SK-N-SH (cell line): ENCODE results near the gene MCM5. TPM values are rescaled to one million over a fixed set of nuclear protein-coding genes. Genes with fewer than 3 reads are reported as not detected.
A peak's percentile ranks its signal among the peaks of the same experiment; 100 is the strongest.

Experiments used
- CTCF ChIA-PET: fragments of 300-600, 350-600 bp; formaldehyde crosslinking; extraction: SDS; loops from one replicate; lab custom pipeline; 2021; lab: Yijun Ruan, JAX
- POLR2A ChIA-PET: fragments of 350-600 bp; sonication (Branson Sonifier 250); formaldehyde crosslinking; extraction: SDS; loops from one replicate; lab custom pipeline; 2020; ENCODE audit warnings: antibody characterized with exemption, inconsistent platforms; lab: Yijun Ruan, JAX
- DNase-seq: peaks from one replicate; pipeline ENCODE4 v3.0.0; 2012
- H2AFZ ChIP-seq: fragments of 200-600 bp; sonication (generic); 2 replicates; pipeline ENCODE4 v1.8.1; 2016; ENCODE audit warnings: antibody characterized with exemption, mild to moderate bottlenecking, low read depth
- H3F3A ChIP-seq: fragments of 200-600 bp; sonication (generic); replicated peaks from 2 replicates; pipeline ENCODE3; 2016; ENCODE audit warnings: antibody characterized with exemption, mild to moderate bottlenecking; ENCODE audit not compliant: insufficient read depth
- H3K27ac ChIP-seq, 2 experiments: fragments of 200-500 bp in 1 of 2; fragments of 200-600 bp in 1 of 2; sonication (Bioruptor generic) in 1 of 2; sonication (generic), shearing (Covaris generic) in 1 of 2; 2 replicates each; pipeline versions ENCODE4 v1.5.1 to v1.6.1; 2014 to 2016; ENCODE audit warnings: low read depth in 2 of 2, inconsistent platforms in 1 of 2, low read length in 1 of 2, mild to moderate bottlenecking in 1 of 2, mixed read lengths in 1 of 2
- H3K27me3 ChIP-seq: fragments of 200-600 bp; sonication (generic), shearing (Covaris generic); 2 replicates; pipeline ENCODE4 v1.6.1; 2016; ENCODE audit warnings: mixed run types; ENCODE audit not compliant: insufficient read depth
- H3K36me3 ChIP-seq, 2 experiments: fragments of 200-500 bp in 1 of 2; fragments of 200-600 bp in 1 of 2; sonication (Bioruptor generic) in 1 of 2; sonication (generic) in 1 of 2; replicated peaks in 1 of 2; 2 replicates each; pipeline versions ENCODE3 to v1.5.1; 2014 to 2016; ENCODE audit warnings: low read length in 1 of 2, mild to moderate bottlenecking in 1 of 2; ENCODE audit not compliant: insufficient read depth in 2 of 2, control insufficient read depth in 1 of 2
- H3K4me1 ChIP-seq, 2 experiments: fragments of 200-500 bp in 1 of 2; fragments of 200-600 bp in 1 of 2; sonication (Bioruptor generic) in 1 of 2; sonication (generic), shearing (Covaris generic) in 1 of 2; 2 replicates each; pipeline versions ENCODE4 v1.5.1 to v1.6.1; 2014 to 2016; ENCODE audit warnings: low read depth in 1 of 2, low read length in 1 of 2, mixed run types in 1 of 2; ENCODE audit not compliant: insufficient read depth in 2 of 2, control insufficient read depth in 1 of 2
- H3K4me2 ChIP-seq: fragments of 200-600 bp; sonication (generic), shearing (Covaris generic); 2 replicates; pipeline ENCODE4 v1.6.1; 2017; ENCODE audit warnings: mixed run types
- H3K4me3 ChIP-seq, 2 experiments: fragments of 200-500 bp in 1 of 2; fragments of 200-600 bp in 1 of 2; sonication (Bioruptor generic) in 1 of 2; sonication (generic), shearing (Covaris generic) in 1 of 2; 2 replicates each; pipeline versions ENCODE4 v1.5.1 to v1.8.1; 2014 to 2016; ENCODE audit warnings: low read depth in 2 of 2, inconsistent platforms in 1 of 2, low read length in 1 of 2, mild to moderate bottlenecking in 1 of 2, mixed read lengths in 1 of 2, moderate library complexity in 1 of 2
- H3K79me2 ChIP-seq: fragments of 200-600 bp; sonication (generic); 2 replicates; pipeline ENCODE4 v1.8.1; 2017; ENCODE audit warnings: mild to moderate bottlenecking; ENCODE audit not compliant: insufficient read depth
- H3K9ac ChIP-seq: fragments of 200-600 bp; sonication (generic); 2 replicates; pipeline ENCODE4 v1.6.1; 2017; ENCODE audit warnings: mixed run types
- H3K9me2 ChIP-seq: fragments of 200-600 bp; sonication (generic); 2 replicates; pipeline ENCODE4 v1.6.1; 2017; ENCODE audit warnings: mixed run types
- H3K9me3 ChIP-seq: fragments of 200-600 bp; sonication (generic); 2 replicates; pipeline ENCODE4 v1.6.1; 2017; ENCODE audit warnings: mixed run types, mild to moderate bottlenecking, moderate library complexity
- H4K20me1 ChIP-seq: fragments of 200-600 bp; sonication (generic); 2 replicates; pipeline ENCODE4 v1.6.1; 2017; ENCODE audit warnings: mild to moderate bottlenecking, mixed run types; ENCODE audit not compliant: insufficient read depth
- EP300 ChIP-seq, 2 experiments: IDR thresholded peaks; 2 replicates each; pipeline versions ENCODE4 v1.4.0 to v1.6.1; 2012; ENCODE audit warnings: borderline replicate concordance in 1 of 2, low read depth in 1 of 2, low read length in 1 of 2
- FOSL2 ChIP-seq: IDR thresholded peaks from 2 replicates; pipeline ENCODE4 v1.4.0; 2012; ENCODE audit warnings: low read depth, mild to moderate bottlenecking, moderate library complexity, borderline replicate concordance
- FOXJ3 ChIP-seq: sonication (generic); formaldehyde crosslinking; IDR thresholded peaks from 2 replicates; pipeline ENCODE4 v1.5.1; 2020; ENCODE audit warnings: mild to moderate bottlenecking, missing genetic modification reagents
- FOXM1 ChIP-seq: IDR thresholded peaks from 2 replicates; pipeline ENCODE4 v1.4.0; 2012; ENCODE audit warnings: low read depth, mild to moderate bottlenecking
- GABPA ChIP-seq: IDR thresholded peaks from 2 replicates; pipeline ENCODE4 v1.4.0; 2012; ENCODE audit warnings: low read depth, mild to moderate bottlenecking
- GATA2 ChIP-seq: sonication (generic); formaldehyde crosslinking; IDR thresholded peaks from 2 replicates; pipeline ENCODE4 v1.5.0; 2020; ENCODE audit warnings: mild to moderate bottlenecking, missing genetic modification reagents
- MEF2A ChIP-seq: IDR thresholded peaks from 2 replicates; pipeline ENCODE4 v1.4.0; 2012; ENCODE audit warnings: low read depth, borderline replicate concordance
- NFIC ChIP-seq: IDR thresholded peaks from 2 replicates; pipeline ENCODE4 v1.4.0; 2012; ENCODE audit warnings: borderline replicate concordance
- NRF1 ChIP-seq: IDR thresholded peaks from 2 replicates; pipeline ENCODE4 v1.6.1; 2012; ENCODE audit warnings: low read depth, mild to moderate bottlenecking, low read length
- RFX5 ChIP-seq: IDR thresholded peaks from 2 replicates; pipeline ENCODE4 v1.6.1; 2012; ENCODE audit warnings: mild to moderate bottlenecking, improper control_type of control experiment, low read length
- RXRA ChIP-seq: IDR thresholded peaks from 2 replicates; pipeline ENCODE4 v1.4.0; 2012; ENCODE audit warnings: low read depth, mild to moderate bottlenecking, borderline replicate concordance
- SMC3 ChIP-seq: IDR thresholded peaks from 2 replicates; pipeline ENCODE4 v1.6.1; 2012; ENCODE audit warnings: low read depth, low read length, improper control_type of control experiment
- TEAD4 ChIP-seq: IDR thresholded peaks from 2 replicates; pipeline ENCODE4 v1.4.0; 2012; ENCODE audit warnings: mild to moderate bottlenecking, borderline replicate concordance; ENCODE audit not compliant: insufficient read depth
- YY1 ChIP-seq: IDR thresholded peaks from 2 replicates; pipeline ENCODE4 v1.4.0; 2012; ENCODE audit warnings: low read depth, mild to moderate bottlenecking
- WGBS: methylation state at CpG from one replicate; pipeline ENCODE4 v1.1.6; 2017; ENCODE audit warnings: low lambda C conversion rate; 5-methylcytosine and 5-hydroxymethylcytosine counted together
- polyA plus RNA-seq, 3 experiments: library from polyadenylated mRNA; depleted of rRNA; stranded (reverse); fragments of >200 nt; gene quantifications; 2 replicates each; pipeline ENCODE4 v1.2.3, GENCODE V29; 2012
- TF ChIP-seq, protein P1 (sequence below): IDR thresholded peaks from 2 replicates; pipeline ENCODE4; 2012
- TF ChIP-seq, protein P2 (sequence below): IDR thresholded peaks from 2 replicates; pipeline ENCODE4 v1.4.0; 2012; ENCODE audit warnings: low read depth, borderline replicate concordance

The MCM5 gene
- polyA plus RNA-seq, 1 of the 3 experiments (the other 2 are of a cell fraction) = 42.9 TPM

DNA sequence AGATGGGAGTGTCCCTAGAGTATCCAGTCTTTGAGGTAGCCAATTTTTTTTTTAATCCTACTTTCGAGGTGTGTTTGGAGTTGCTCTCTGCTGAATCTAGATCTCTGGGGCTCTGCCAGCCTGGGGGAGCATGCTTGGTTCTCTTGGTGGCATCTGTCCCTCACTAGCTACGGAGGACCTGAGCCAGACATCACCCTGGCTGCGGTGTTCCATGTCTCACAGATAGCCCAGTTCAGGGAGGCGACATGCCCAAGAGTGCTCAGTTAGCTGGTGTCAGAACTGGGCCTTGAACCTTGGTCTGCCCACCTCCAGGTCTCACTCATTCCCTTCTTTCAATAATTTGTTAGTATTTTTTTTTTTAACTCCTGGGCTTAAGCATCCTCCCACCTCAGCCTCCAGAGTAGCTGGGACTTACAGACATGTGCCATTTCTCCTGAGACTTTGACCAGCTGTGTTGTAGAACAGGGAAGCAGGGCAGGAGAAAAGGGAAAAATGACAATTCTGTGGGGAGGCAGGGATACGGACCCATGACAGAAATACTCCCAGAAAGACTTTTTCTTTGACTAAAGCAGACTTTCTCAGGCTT lies 18.4 kb upstream of the MCM5 start:
- H3K36me3 ChIP-seq = peaks cover 0 to 5% of the 10 kb centered on the region in 2 experiments
- peaks cover 10 to 12% of the 10 kb centered on the region in 2 experiments; a peak in 2 of 4 replicates for H3K4me1 ChIP-seq
- peak; percentile 40 for DNase-seq
- 48% methylated on average over 5 of the region's 5 CpGs for WGBS
- H3K9me2 ChIP-seq = no peaks in the 10 kb centered on the region
- H4K20me1 ChIP-seq = no peaks in the 10 kb centered on the region
- H3K4me3 ChIP-seq = peak overlapping the region; percentile 55 to 77
- CTCF ChIA-PET = interaction anchor here (1.0 to 1.2 kb wide), 2 partner anchors 30 to 43 kb away, joined by 3 to 5 read pairs; no protein-coding TSS in a partner anchor
- H3K27ac ChIP-seq = peak overlapping the region in 1 of 2 experiments; percentile 48; a peak in 1 of 4 replicates
- no peaks in the 10 kb centered on the region for H3K27me3 ChIP-seq
- no peaks in the 10 kb centered on the region for H3K9me3 ChIP-seq
- POLR2A ChIA-PET = interaction anchor here (1.0 kb wide), 1 partner anchor 31 kb away, joined by 3 read pairs; no protein-coding TSS in a partner anchor
- no peaks in the 10 kb centered on the region; the same call in 1 of the 2 replicates for H3K79me2 ChIP-seq
- peaks cover 16% of the 10 kb centered on the region for H3F3A ChIP-seq
- no peak for TF ChIP-seq EP300 (IDR thresholded peaks at IDR 0.05; ENCODE audit: borderline replicate concordance in 1 of 2, low read depth in 1 of 2, low read length in 1 of 2)
- TF ChIP-seq NFIC = no peak
- no peak for TF ChIP-seq FOXM1
- no peak for TF ChIP-seq RXRA
- TF ChIP-seq, protein P1, sequence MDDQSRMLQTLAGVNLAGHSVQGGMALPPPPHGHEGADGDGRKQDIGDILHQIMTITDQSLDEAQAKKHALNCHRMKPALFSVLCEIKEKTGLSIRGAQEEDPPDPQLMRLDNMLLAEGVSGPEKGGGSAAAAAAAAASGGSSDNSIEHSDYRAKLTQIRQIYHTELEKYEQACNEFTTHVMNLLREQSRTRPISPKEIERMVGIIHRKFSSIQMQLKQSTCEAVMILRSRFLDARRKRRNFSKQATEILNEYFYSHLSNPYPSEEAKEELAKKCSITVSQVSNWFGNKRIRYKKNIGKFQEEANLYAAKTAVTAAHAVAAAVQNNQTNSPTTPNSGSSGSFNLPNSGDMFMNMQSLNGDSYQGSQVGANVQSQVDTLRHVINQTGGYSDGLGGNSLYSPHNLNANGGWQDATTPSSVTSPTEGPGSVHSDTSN = no peak
- TF ChIP-seq, protein P2, sequence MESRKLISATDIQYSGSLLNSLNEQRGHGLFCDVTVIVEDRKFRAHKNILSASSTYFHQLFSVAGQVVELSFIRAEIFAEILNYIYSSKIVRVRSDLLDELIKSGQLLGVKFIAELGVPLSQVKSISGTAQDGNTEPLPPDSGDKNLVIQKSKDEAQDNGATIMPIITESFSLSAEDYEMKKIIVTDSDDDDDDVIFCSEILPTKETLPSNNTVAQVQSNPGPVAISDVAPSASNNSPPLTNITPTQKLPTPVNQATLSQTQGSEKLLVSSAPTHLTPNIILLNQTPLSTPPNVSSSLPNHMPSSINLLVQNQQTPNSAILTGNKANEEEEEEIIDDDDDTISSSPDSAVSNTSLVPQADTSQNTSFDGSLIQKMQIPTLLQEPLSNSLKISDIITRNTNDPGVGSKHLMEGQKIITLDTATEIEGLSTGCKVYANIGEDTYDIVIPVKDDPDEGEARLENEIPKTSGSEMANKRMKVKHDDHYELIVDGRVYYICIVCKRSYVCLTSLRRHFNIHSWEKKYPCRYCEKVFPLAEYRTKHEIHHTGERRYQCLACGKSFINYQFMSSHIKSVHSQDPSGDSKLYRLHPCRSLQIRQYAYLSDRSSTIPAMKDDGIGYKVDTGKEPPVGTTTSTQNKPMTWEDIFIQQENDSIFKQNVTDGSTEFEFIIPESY = no peak
- TF ChIP-seq SMC3 = no peak
- TF ChIP-seq GATA2 (CRISPR knock-in tag) = no peak
- TF ChIP-seq TEAD4 = no peak
- no peak for TF ChIP-seq GABPA
- no peak for TF ChIP-seq RFX5
- H2AFZ ChIP-seq = peak overlapping the region; percentile 84
- H3K9ac ChIP-seq = peak overlapping the region; percentile 68
- H3K4me2 ChIP-seq = peak overlapping the region; percentile 77

DNA sequence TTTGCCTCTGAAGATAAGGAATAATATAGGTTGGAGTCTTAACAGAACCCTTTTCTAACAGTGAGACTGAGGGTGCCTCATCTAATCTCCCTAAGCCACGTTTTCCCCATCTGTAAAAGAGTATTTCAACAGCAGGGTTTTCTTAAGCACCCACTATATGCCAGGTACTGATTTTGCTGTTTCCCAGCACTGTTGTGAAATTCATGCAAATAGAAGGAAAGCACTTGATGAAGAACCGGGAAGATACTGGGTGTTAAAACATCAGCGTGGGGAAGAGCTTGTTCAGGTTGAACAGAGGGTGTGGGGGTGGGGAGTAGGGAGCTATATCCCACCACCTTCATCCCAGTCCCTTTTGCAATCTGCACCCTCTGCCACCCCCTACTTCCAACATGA lies 16.3 kb upstream of the MCM5 start:
- peaks cover 8% of the 10 kb centered on the region for H3F3A ChIP-seq
- no peak overlapping the region for H3K4me3 ChIP-seq
- TF ChIP-seq FOSL2 (no peak), MEF2A (no peak), RFX5 (no peak), FOXJ3 (CRISPR knock-in tag) (no peak), YY1 (no peak), FOXM1 (no peak), NRF1 (no peak), EP300 (IDR thresholded peaks at IDR 0.05; ENCODE audit: borderline replicate concordance in 1 of 2, low read depth in 1 of 2, low read length in 1 of 2) (no peak)
- DNase-seq = no peak
- peaks cover 7 to 8% of the 10 kb centered on the region in 2 experiments; a peak in 2 of 4 replicates for H3K4me1 ChIP-seq
- no peak overlapping the region for H3K9ac ChIP-seq
- peaks cover 0 to 5% of the 10 kb centered on the region in 2 experiments for H3K36me3 ChIP-seq
- no peaks in the 10 kb centered on the region for H4K20me1 ChIP-seq
- 84% methylated on average over 3 of the region's 3 CpGs for WGBS
- no peak overlapping the region for H2AFZ ChIP-seq
- H3K4me2 ChIP-seq = no peak overlapping the region
- no peaks in the 10 kb centered on the region for H3K27me3 ChIP-seq
- no peaks in the 10 kb centered on the region for H3K9me3 ChIP-seq
- H3K79me2 ChIP-seq = no peaks in the 10 kb centered on the region; the same call in 1 of the 2 replicates
- H3K9me2 ChIP-seq = no peaks in the 10 kb centered on the region
- CTCF ChIA-PET = interaction anchor here (1.3 to 1.7 kb wide), 2 partner anchors 14 to 30 kb away, joined by 3 to 5 read pairs; no protein-coding TSS in a partner anchor
- POLR2A ChIA-PET = interaction anchor here (0.6 kb wide), 1 partner anchor 165 kb away, joined by 3 read pairs; no protein-coding TSS in a partner anchor
- no peak overlapping the region for H3K27ac ChIP-seq
